AG08395 (cell line): Measurements from ENCODE around the gene SEC14L5.

Source experiments
- DNase-seq: peaks from one replicate; pipeline ENCODE4 v3.0.0; 2012; ENCODE audit warnings: mixed read lengths, low spot score

Gene SEC14L5

GRCh38 chr16:5011637-5012036, 53.5 kb downstream of the SEC14L5 start:
- no peak for DNase-seq

GRCh38 chr16:5012887-5013286, 54.8 kb downstream of the SEC14L5 start:
- DNase-seq, result no peak

GRCh38 chr16:5015351-5015750, 57.2 kb downstream of the SEC14L5 start:
- no peak for DNase-seq

GRCh38 chr16:5015887-5016286, 57.8 kb downstream of the SEC14L5 start:
- DNase-seq, result no peak

- no peak for DNase-seq
Measured at GRCh38 chr16:5016967-5017677, 59.0 kb downstream of the SEC14L5 start.

- DNase-seq, result no peak
Measured at GRCh38 chr16:5017678-5017969, 59.5 kb downstream of the SEC14L5 start.

GRCh38 chr16:5018793-5019192, 60.7 kb downstream of the SEC14L5 start:
- DNase-seq, result no peak

GRCh38 chr16:5019775-5020174, 61.6 kb downstream of the SEC14L5 start:
- DNase-seq, result no peak

GRCh38 chr16:5020551-5020950, 62.4 kb downstream of the SEC14L5 start:
- no peak for DNase-seq

GRCh38 chr16:5022521-5022920, 64.4 kb downstream of the SEC14L5 start:
- no peak for DNase-seq

- peak; percentile 20 for DNase-seq
Measured at GRCh38 chr16:5024632-5025031, 66.5 kb downstream of the SEC14L5 start.

GRCh38 chr16:5025171-5025632, 67.1 kb downstream of the SEC14L5 start:
- DNase-seq, result no peak

GRCh38 chr16:5026664-5027063, 68.5 kb downstream of the SEC14L5 start:
- no peak for DNase-seq

- no peak for DNase-seq
Measured at GRCh38 chr16:5027086-5027485, 69.0 kb downstream of the SEC14L5 start.

GRCh38 chr16:5027575-5028235, 69.6 kb downstream of the SEC14L5 start:
- DNase-seq, result no peak

- DNase-seq, result no peak
Measured at GRCh38 chr16:5028950-5029475, 70.9 kb downstream of the SEC14L5 start.

- no peak for DNase-seq
Measured at GRCh38 chr16:5030251-5030870, 72.2 kb downstream of the SEC14L5 start.

GRCh38 chr16:5031601-5032000, 73.5 kb downstream of the SEC14L5 start:
- no peak for DNase-seq

GRCh38 chr16:5032748-5033167, 74.6 kb downstream of the SEC14L5 start:
- DNase-seq, result no peak

GRCh38 chr16:5033256-5034166, 75.4 kb downstream of the SEC14L5 start, which contains the start of gene NAGPA:
Gene NAGPA, minus strand, starts transcription at chr16:5033935. Its CDS starts 21 bp downstream, at chr16:5033914.
- DNase-seq, result peak; percentile 93

- DNase-seq, result no peak
Measured at GRCh38 chr16:5034167-5034523, 76.0 kb downstream of the SEC14L5 start.

- DNase-seq, result no peak
Measured at GRCh38 chr16:5035909-5036227, 77.7 kb downstream of the SEC14L5 start.
